HG03571 (cell line): ENCODE results near the gene CTNNBL1.

ENCODE experiments used
- ATAC-seq: cut with Tn5 transposase; IDR thresholded peaks from one replicate; pipeline ENCODE4 v1.9.1; 2021; ENCODE audit not compliant: unreplicated experiment

The CTNNBL1 gene

DNA sequence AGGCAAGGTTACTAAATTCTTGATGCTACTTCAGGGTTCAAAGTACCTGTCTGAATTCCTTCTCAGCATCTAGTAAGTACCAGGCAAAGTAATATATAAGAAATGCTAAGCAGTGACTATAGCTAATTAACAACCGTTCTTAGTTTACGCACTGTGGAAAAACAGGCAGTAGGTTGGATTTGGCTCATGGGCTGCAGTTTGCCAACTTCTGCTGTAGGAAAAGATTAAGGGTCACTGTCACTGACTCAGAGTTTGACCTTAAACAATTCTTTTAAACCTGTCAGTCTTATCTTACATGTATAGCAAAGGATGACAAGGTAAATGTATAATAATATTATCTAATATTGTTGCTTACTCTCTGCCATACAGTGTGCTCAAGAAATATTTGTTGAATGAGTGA, 42.3 kb downstream of the CTNNBL1 start:
- no peak for ATAC-seq

DNA sequence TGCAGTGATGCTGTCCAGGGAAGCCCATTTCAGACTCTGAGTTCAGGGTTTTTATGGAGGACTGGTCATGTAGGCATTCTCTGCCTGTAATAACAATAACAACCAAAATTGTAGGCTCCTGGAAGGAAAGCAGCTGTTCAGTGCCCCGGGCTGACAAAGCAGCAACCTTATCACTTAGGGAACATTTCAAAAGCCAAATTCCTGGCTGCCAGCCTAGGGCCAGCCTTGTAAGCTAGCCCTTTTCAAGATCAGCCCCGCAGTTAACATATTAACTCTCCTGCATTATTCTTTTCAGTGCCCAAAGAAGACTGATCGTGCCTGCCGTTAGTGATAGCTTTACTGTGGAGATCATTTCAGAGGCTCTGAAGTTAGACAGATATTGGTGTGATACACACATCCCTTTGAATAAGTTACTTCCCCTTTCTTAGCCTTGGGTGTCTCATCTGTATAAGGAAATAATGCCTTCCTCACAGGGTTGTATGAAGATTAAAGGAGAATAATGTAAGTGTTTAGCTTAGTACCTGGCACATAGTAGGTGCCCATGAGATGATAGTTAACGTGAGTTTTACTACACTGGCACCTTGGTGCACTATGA, 44.1 kb downstream of the CTNNBL1 start:
- no peak for ATAC-seq

DNA sequence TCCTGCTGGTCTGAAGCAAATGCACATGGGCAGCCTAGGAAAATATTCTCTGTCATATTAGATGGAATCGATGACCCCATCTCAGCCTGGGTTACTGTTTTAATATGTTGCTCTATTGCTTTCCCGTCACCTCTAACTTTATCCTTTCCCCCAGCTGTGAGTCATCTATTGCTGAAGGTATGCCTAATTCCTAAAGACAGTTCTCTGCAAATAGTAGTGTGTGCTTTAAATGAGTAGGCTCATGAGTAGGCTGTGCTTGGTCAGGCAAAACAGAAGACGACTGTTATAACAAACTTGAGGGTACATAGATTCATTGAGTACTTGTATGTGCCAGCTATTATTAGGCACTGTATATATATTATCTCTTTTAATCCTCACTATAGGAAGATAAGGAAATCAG, 47.2 kb downstream of the CTNNBL1 start:
- ATAC-seq: no peak

DNA sequence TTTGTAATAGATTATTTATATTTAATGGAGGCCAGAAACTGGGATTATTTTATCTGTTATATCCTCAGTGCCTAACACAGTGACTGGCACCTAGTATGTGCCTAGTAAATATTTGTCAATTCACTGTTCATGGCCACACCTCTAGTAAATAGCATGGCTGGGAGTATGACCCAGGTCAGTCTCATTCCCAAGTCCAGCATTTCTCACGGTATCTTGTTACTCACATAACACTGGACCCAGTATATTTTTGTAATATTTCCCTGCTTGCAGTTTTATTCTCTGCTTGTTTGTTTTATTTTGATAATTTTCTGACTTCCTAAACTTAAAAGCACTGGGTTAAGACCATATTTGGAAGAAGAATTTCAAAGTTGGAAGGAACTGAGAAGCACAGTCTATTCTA, 47.7 kb downstream of the CTNNBL1 start:
- ATAC-seq: no peak

DNA sequence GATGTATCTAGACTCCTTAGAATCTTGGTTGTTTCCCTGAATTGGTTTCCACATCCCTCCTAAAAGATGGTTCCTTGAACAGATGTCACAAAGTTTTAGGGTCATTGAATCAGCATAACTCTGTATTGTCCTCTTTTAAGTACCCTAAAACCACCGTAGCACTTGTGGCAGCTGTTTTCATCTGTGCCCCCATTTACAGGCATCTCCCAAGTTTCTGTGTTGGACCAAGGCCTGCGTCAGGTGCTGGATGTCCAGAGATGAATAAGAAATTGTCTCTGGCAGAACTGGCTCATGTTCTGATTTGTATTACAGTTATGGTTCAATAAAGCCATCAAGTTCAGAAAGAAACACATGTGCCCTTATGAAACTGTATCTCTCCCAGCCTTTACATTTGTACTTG, 48.3 kb downstream of the CTNNBL1 start:
- no peak for ATAC-seq

DNA sequence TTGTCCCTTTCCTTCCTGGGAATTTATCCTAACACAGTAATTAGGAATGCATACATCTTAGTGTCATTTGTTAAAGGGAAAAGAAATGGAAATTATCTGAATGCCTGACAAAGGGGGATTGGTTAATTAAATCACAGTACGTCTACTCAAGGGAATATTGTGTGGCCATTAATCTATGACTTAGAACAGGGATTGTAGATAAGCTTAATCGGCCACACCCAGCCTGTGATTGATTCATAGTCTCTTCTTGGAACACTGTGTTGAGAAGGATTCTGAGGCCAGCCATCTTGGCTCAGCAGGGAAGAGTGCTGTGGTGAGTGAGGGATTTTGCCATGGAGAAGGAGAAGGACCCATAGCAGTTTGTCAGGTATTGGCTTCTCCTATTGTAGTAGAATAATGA, 50.5 kb downstream of the CTNNBL1 start:
- ATAC-seq: no peak

DNA sequence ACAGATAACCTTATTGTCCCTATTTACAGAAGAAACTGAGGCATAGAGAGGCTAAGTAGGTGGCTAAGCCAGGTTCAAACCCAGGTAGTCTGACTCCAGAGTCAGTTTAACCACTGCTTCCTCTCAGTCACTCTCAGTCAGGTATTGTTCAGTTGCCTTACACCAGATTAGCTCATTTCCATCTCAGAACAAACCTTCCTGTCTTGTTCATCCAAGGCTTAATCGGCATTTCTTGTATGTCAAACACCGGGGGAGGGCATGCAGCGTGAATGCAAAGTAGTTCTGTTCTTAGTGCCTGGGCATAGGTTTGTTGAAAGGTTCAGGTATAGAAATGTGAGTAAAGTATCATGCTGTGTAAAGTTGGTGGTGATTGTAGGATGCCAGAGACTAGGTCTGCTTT, 51.7 kb downstream of the CTNNBL1 start:
- ATAC-seq: no peak

DNA sequence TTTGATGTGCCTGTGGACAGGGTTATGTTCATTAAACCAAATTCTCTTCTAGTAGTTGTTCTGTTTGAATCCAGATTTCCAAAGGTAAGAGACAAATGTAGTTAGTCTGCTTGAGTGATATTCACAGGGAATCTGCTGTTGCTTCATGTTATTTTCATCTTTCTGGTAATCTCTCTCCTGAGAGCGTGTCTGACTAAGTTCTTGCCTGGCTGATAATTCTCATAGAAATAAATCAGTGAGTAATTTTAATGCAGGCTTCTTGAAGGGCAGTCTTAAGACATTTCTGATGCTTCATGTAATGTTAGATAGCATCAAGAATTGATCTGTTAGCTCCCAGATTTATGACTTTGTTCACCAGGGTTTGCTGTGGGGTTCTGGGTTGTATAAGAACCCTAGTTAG, 54.2 kb downstream of the CTNNBL1 start:
- ATAC-seq: no peak

DNA sequence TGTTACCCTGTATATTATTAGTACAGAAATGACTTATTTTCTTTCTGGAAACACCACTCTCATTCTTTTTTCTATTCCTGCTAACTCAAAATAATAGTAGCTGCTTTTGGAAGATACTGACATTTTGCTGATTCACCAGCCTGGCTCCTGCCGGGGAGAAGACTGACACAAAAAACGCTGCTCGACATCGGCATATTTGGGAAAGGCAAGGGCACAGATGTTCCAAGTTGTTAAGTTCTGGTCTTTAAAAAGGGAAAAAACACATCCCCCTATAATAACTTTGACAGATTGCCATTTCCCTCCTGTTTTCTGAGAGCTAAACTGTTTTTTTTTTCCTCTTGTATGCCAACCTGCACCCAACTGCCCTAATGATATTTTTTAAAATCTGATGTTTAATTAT, 55.4 kb downstream of the CTNNBL1 start:
- ATAC-seq: no peak

DNA sequence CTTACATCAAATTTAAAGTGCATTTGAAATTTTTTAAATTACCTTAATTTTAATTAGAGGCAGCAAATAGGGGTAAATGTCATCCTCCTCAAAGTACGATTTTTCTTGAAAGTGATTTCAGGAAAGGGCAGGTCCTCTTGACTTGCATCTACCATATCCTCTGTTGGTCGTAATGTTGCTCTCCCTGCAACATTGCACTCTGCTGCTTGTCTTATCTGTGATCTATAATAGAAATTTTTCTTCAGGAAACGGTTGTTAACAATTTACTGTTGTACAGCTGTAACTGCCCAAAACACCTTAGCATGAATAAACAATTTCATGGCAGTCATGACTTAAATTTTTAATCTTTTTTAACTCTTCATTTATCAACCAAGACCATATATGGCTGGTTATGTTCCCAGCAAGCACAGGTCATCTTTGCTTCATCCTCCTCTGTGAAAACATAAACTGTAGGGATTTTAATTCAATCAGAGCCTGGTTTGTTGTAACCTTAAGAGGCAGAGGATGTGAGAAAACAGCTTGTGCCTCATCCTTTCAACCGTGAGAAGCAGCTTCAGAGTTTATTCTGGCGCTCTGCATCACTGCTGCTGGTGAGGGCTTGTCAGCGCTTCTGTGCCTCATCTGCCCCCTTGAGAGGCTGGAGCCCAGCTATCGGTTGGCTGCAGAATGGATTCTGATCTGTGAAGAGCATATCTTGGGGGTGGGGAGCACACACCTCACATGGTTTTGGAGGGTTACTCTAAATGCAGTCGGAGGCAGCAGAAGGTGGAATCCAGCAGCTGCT, 56.0 kb downstream of the CTNNBL1 start:
- no peak for ATAC-seq

DNA sequence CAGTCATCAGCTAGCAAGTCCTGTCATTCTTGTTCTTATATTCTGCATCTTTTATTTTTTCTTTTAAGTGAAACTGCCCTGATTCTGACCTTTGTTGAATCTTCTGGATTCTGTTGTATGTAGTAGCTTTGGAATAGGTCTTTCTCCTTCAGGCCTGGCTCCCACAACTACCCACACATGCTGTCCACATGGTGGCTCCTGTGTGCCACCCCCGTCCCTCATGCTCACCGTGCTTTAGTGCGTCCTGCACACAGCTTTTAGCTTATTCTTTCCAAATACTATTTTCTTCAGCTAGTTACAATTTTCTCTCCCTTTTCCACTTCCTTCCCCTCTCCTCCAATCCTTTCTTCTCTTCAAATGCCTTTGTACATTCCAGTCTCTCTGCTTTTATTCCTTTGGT, 61.8 kb downstream of the CTNNBL1 start:
- no peak for ATAC-seq

DNA sequence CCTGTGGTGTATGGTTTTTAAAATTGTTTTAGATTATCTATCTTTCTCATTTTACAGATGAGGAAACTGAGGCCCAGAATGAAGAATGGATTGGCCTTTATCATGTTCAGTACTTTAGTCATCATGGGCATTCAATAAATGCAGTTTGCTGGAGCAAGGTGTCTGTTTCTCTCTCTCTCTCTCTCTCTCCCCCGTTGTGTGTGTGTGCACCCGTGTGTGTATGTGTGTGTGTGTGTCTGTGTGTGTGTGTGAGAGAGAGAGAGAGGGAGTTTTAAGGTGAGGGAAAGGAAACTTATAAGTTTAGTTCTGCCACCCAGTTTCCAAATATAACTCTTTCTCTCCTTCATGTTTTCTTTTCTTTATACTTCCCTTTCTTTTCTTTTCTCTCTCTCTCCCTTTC, 62.4 kb downstream of the CTNNBL1 start:
- ATAC-seq: no peak

DNA sequence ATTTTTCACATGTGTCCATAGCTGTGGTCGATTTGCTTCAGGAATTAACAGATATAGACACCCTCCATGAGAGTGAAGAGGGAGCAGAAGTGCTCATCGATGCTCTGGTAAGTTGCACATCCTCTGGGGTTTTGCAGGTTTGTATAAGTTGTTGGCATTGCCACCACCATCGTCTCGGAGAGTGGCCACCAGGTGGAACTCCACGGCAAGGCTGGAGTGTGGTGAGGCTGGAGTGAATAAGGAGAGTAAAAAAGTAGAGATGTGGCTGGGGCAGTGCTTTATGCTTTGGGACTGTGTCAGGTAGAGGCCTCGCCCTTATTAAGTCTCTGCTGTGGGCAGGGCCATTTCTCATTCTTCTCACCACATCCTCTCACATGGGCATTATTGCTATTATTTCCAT, 63.7 kb downstream of the CTNNBL1 start:
- ATAC-seq: no peak

DNA sequence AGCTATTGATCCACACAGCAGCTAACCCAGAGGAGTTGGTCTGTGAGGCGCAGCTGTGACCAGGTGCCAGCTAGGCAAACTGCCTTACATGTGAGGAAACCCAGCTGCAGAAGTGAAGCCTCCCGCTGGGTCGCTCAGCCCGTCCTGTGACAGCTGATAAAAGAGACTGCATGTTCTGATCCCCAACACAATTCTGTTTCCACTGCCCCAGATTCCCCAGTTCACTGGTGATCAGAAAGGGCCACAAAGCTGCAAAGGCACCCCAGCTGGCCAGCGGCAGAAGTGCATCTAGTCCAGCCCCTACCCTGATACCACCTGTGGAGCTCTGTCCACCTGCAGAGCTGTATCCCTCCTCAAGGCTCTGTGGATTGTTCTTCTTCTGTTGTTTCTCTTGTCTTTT, 64.5 kb downstream of the CTNNBL1 start:
- no peak for ATAC-seq

DNA sequence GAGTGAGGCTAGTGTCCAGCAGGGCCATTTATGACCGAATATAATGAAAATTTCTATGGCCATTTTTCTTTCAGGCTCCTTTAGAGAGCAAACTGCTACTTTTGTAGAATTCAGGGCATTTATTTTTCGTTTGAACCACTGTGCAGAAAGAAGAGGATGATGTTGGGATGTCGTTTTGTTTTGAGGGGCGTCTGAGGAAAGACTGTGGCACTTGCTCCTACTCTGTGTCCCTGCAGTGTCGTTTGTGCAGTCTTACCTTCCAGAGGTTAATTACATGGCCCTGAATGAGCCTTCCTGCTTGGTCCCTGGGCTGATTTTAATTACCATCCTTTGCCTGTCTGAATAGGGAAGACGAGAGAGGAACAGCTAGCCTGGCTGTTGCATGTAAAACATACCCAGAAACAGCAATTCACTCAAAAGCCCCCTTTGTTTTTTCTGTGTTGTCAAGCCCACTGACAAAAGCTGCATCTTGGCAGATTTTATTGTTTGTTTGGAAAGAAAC, 65.3 kb downstream of the CTNNBL1 start:
- ATAC-seq: no peak

DNA sequence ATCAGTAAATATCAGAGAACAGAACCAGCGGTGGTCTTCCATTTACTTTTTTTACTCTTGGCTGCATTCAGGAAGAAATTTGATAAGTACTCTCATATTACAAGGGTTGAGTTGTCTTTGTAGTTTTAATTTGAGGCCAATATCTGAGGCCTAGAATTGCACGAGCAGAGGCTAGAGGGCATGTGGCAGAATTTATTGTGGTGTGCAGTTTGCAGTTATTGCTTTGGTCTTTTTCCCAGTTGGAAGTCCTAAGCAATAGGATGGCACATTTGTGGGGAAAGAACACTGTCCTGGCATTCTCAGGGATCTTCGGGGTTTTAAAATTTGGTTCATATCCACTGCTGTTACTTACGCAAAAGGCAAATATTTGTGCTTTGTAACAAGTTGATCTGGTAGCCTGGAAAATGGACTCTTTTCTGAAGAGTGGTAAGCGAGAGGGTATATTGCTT, 66.0 kb downstream of the CTNNBL1 start:
- ATAC-seq: no peak

DNA sequence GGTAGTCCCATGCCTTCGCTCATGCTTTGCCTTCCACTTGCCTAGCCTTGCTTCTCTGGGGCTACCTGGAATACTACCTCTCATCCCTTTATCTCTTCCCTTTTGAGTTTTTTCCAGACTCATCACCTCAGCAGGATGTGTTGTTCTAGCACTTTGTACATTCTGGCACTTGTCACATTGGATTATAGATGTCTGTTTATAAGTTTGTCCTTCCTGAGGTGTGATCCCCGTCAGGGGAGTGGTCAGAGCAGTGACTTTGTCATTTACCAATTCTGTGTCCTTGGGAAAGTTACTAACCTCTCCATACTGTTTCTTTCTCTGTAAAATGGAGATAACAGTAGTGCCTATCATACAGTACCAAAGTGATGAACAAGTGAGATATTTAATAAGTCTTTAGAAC, 66.5 kb downstream of the CTNNBL1 start:
- no peak for ATAC-seq

DNA sequence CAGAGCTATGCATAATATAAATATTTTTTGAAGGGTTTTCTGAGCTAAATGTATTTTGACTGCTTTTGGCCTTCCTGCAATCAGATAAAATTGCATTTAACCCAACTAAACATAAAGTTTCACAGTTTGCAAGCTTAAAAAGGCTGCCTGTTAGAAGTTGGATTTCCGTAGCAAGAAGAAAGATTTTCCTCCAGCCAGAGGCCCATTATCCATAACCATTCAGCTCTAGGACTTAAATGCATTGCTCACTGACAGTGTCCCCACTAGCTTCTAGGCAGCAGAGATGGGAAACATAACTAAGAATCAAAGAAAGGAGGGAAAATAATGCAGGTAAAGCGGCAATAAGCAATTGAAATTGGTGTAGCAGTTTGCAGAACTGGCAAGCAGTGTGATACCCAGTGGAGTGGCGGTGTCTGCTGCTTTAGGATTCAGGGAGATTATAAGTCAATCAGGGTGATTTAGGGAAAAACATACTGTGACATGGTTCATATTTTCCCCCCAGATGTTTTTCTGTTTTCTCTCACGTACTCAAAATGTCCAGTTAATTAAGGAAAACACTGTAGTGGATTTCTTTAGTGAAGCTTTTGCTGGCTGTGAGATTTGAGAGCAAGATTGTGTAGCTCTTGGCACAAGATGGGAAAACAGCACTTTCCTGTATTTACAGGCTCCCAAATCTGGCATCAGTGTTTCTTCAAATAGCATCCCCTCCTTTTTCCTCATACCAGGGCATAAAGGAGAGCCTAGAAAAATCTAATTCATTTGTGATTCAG, 69.1 kb downstream of the CTNNBL1 start:
- no peak for ATAC-seq

DNA sequence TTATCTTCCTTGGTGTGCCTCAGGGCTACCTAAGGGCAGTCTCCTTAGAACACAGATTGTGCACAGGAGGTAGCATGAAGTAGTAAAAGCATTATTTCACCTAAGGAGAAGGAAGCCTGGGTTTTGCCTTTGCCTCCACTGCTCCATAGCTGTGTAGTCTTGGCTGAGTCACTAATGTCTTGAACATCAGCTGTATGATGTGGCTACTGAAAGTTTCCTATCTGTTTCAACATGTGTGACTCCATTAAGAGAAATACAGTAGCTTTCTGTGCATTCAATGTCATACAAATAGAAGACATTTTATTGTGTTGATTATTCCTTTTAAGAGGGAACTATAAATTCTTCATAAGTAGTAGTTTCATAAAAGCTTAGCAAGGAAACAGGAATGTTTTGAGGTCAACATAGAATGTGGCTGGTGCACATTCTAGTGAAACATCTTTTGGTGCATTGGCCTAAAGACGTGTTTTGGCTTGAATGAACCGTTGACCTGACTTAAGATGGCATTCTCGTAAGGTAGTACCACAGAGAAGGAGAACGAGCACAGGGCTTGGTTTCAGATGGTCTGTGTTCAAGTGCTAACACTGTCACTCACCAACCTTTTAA, 70.6 kb downstream of the CTNNBL1 start:
- ATAC-seq: no peak

DNA sequence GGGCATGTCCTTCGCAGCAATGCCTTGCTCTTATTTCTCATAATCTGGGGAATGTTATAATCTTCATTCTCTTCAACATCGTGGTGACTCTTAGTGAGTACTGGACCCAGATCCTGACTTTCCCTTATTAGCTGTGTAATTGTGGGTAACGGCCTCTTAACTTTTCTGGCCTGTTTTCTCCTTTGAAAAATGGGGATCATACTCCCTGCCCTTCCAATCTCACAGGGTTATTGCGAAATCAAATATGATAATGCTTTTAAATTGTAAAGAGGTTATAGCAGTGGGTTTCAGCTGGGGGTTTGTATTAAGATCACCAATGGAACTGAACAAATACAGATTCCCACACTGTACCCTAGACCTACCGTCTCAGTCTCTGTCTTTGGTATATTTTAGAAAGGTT, 77.1 kb downstream of the CTNNBL1 start:
- no peak for ATAC-seq

DNA sequence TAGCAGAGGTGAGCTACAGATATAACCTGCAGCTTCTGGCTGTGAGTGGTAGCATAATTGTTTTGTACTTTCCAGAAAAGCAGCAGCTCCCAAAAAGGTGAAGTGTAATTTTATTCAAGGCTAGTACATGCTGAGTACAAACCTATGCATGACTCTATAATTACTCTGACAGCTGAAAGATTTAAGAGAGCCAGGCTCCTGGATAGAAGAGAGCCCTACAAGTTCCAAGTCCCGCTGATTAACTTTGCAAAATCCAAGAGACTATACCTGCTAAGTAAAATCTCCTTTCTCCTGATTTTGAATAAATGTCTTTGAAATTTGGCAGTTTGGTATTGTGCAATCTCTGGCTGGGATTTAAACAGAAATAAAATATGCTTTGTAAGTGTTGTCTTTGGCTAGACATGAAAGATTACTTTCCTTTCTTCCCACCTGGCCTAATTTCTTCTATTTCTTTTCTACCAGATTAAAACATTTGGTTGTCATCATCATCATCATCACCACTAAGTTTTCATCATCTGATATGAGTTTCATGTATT, 79.5 kb downstream of the CTNNBL1 start:
- ATAC-seq: no peak
